PC-3 (cell line): ENCODE data around the gene SERPINA4. TPM values are rescaled to one million over a fixed set of nuclear protein-coding genes. Genes with fewer than 3 reads are reported as not detected.

Experiments used
- ATAC-seq: fragments of 200-7000 bp; cut with Tn5 transposase; 2 replicates; pipeline ENCODE4 v1.9.1; 2020; ENCODE audit warnings: mild to moderate bottlenecking, moderate library complexity
- BruUV-seq: library from RNA; stranded (reverse); fragments of 400-500 nt; replicated peaks from 2 replicates; lab custom pipeline; 2021; lab: Mats Ljungman, UMichigan
- CTCF ChIA-PET: fragments of 300-600 bp; sonication (Branson Sonifier 250); formaldehyde crosslinking; loops from one replicate; lab custom pipeline; 2022; ENCODE audit warnings: antibody characterized with exemption; lab: Charles Lee
- POLR2A ChIA-PET: fragments of 300-600 bp; sonication (Branson Sonifier 250); formaldehyde crosslinking; loops from one replicate; lab custom pipeline; 2022; ENCODE audit warnings: antibody characterized with exemption; ENCODE audit not compliant: unreplicated experiment; lab: Charles Lee
- DNase-seq: peaks from one replicate; pipeline ENCODE4 v3.0.0-alpha.2; 2015
- H2AFZ ChIP-seq: fragments of 300-600 bp; sonication (generic); 2 replicates; pipeline ENCODE4 v1.6.0; 2016; ENCODE audit warnings: antibody characterized with exemption, low read length
- H3F3A ChIP-seq: fragments of 300-600 bp; sonication (generic); one replicate; pipeline ENCODE4 v1.6.0; 2017; ENCODE audit warnings: antibody characterized with exemption, low read length, control low read depth, mild to moderate bottlenecking; ENCODE audit not compliant: unreplicated experiment
- H3K27ac ChIP-seq: fragments of 300-600 bp; sonication (generic); 2 replicates; pipeline ENCODE4 v1.5.1; 2016; ENCODE audit warnings: mild to moderate bottlenecking, low read length
- H3K27me3 ChIP-seq: fragments of 300-600 bp; sonication (generic); 2 replicates; pipeline ENCODE4 v1.6.1; 2016; ENCODE audit warnings: low read length, mixed read lengths
- H3K36me3 ChIP-seq: fragments of 300-600 bp; sonication (generic); 2 replicates; pipeline ENCODE4 v1.6.1; 2016; ENCODE audit warnings: low read depth, mixed run types, low read length, mixed read lengths
- H3K4me1 ChIP-seq: fragments of 300-600 bp; sonication (generic); 2 replicates; pipeline ENCODE4 v1.5.1; 2016; ENCODE audit warnings: low read length; ENCODE audit not compliant: insufficient read depth
- H3K4me2 ChIP-seq: fragments of 300-600 bp; sonication (generic); 2 replicates; pipeline ENCODE4 v1.6.0; 2016; ENCODE audit warnings: low read length
- H3K4me3 ChIP-seq: fragments of 300-600 bp; sonication (generic); 2 replicates; pipeline ENCODE4 v1.5.1; 2016; ENCODE audit warnings: mild to moderate bottlenecking, low read length, mixed read lengths
- H3K79me2 ChIP-seq: fragments of 300-600 bp; sonication (generic); 2 replicates; pipeline ENCODE4 v1.6.1; 2017; ENCODE audit warnings: low read length, mixed read lengths
- H3K9ac ChIP-seq: fragments of 300-600 bp; sonication (generic); 2 replicates; pipeline ENCODE4 v1.6.0; 2016; ENCODE audit warnings: mild to moderate bottlenecking, low read length
- H3K9me2 ChIP-seq: fragments of 300-600 bp; sonication (generic); replicated peaks from 2 replicates; pipeline ENCODE4 v1.6.1; 2016; ENCODE audit warnings: mixed run types, low read length, mixed read lengths
- H3K9me3 ChIP-seq: fragments of 300-600 bp; sonication (generic); 2 replicates; pipeline ENCODE4 v1.6.1; 2016; ENCODE audit warnings: low read length, mixed read lengths
- H4K20me1 ChIP-seq: fragments of 300-600 bp; sonication (generic); 2 replicates; pipeline ENCODE4 v1.6.1; 2016; ENCODE audit warnings: low read length, mixed read lengths
- CTCF ChIP-seq: fragments of 300-600 bp; sonication (generic); conservative IDR thresholded peaks from 2 replicates; pipeline ENCODE4 v1.5.1; 2017; ENCODE audit warnings: antibody characterized with exemption, low read depth, mild to moderate bottlenecking, low read length
- EZH2 ChIP-seq: fragments of 300-600 bp; sonication (generic); IDR thresholded peaks from one replicate; pipeline ENCODE4 v1.6.1; 2017; ENCODE audit warnings: antibody characterized with exemption, mild to moderate bottlenecking, low read length; ENCODE audit not compliant: unreplicated experiment
- EZH2phosphoT487 ChIP-seq: fragments of 300-600 bp; sonication (generic); IDR thresholded peaks from 2 replicates; pipeline ENCODE4 v1.6.1; 2018; ENCODE audit warnings: mild to moderate bottlenecking, antibody characterized with exemption, low read length, borderline replicate concordance
- intact Hi-C: fragments of 100-400 bp; cut with micrococcal nuclease; formaldehyde crosslinking; loops from 2 replicates; pipeline ENCODE4 v1.9.0; 2023
- total RNA-seq: library from RNA; depleted of rRNA; stranded (reverse); fragments of >200 nt; gene quantifications from 2 replicates; pipeline ENCODE4 v1.2.3, GENCODE V29; 2014

SERPINA4 gene
- total RNA-seq, 1 experiment from 2014 or later: not detected

DNA sequence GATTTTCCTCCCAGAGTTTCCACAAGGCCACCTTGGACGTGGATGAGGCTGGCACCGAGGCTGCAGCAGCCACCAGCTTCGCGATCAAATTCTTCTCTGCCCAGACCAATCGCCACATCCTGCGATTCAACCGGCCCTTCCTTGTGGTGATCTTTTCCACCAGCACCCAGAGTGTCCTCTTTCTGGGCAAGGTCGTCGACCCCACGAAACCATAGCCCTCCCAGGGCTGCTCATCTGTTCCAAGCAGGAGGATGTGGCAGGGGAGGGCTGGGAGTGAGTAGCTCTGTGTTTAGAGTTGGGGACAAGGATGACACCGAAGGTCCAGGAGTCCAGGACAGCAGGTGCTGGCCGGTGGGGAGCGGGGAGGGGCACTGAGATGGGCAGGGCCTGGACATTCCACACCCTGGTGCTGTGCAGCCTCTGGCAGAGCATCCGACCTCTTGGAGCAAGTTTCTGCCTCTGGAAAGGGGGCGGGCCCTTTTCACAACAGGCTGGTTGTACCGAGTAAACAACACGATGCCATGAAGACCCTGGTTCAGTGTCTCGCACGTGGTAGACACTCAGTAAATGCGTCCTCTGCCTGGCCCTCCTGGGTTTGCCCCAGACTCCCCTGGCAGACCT, 8.2 kb downstream of the SERPINA4 start:
- H3K4me1 ChIP-seq: no peaks in the 10 kb centered on the region
- no peak overlapping the region for H2AFZ ChIP-seq
- no peaks in the 10 kb centered on the region for H4K20me1 ChIP-seq
- no peak overlapping the region for H3K4me2 ChIP-seq
- ChIA-PET POLR2A (no interaction called here), CTCF (no interaction called here)
- TF ChIP-seq CTCF (no peak), EZH2phosphoT487 (no peak), EZH2 (no peak)
- no peaks in the 10 kb centered on the region for H3K79me2 ChIP-seq
- H3F3A ChIP-seq: no peaks in the 10 kb centered on the region
- H3K4me3 ChIP-seq: no peak overlapping the region
- no peak overlapping the region for H3K27ac ChIP-seq
- DNase-seq (no peak), ATAC-seq (no peak)
- no peaks in the 10 kb centered on the region for H3K27me3 ChIP-seq
- no peak overlapping the region for H3K9ac ChIP-seq
- intact Hi-C loops: no loop called here
- H3K9me2 ChIP-seq: no peaks in the 10 kb centered on the region
- H3K36me3 ChIP-seq: no peaks in the 10 kb centered on the region
- H3K9me3 ChIP-seq: no peaks in the 10 kb centered on the region
- no TSS peak for BruUV-seq

GRCh38 chr14:94570002-94570400, 8.8 kb downstream of the SERPINA4 start:
- Histone ChIP-seq H3K9me3 (no peaks in the 10 kb centered on the region), H3K4me2 (no peak overlapping the region), H3K36me3 (no peaks in the 10 kb centered on the region), H3K79me2 (no peaks in the 10 kb centered on the region), H3F3A (no peaks in the 10 kb centered on the region), H3K4me3 (no peak overlapping the region), H3K9ac (no peak overlapping the region), H3K27ac (no peak overlapping the region), H3K9me2 (no peaks in the 10 kb centered on the region), H4K20me1 (no peaks in the 10 kb centered on the region), H3K4me1 (no peaks in the 10 kb centered on the region), H3K27me3 (no peaks in the 10 kb centered on the region), H2AFZ (no peak overlapping the region)
- ChIA-PET POLR2A (no interaction called here), CTCF (no interaction called here)
- TF ChIP-seq CTCF (no peak), EZH2phosphoT487 (no peak), EZH2 (no peak)
- ATAC-seq (no peak), DNase-seq (no peak)
- intact Hi-C loops: no loop called here
- BruUV-seq: no TSS peak

- Histone ChIP-seq H3K27me3 (no peaks in the 10 kb centered on the region), H3K27ac (no peak overlapping the region), H3K4me2 (no peak overlapping the region), H2AFZ (no peak overlapping the region), H3F3A (no peaks in the 10 kb centered on the region), H3K9me3 (no peaks in the 10 kb centered on the region), H3K9ac (no peak overlapping the region), H3K79me2 (no peaks in the 10 kb centered on the region), H3K36me3 (no peaks in the 10 kb centered on the region), H4K20me1 (no peaks in the 10 kb centered on the region), H3K4me1 (no peaks in the 10 kb centered on the region), H3K9me2 (no peaks in the 10 kb centered on the region), H3K4me3 (no peak overlapping the region)
- DNase-seq (no peak), ATAC-seq (no peak)
- intact Hi-C loops: no loop called here
- BruUV-seq: no TSS peak
- POLR2A ChIA-PET: no interaction called here
- no peak for TF ChIP-seq CTCF
- TF ChIP-seq EZH2: no peak
- TF ChIP-seq EZH2phosphoT487: no peak
- CTCF ChIA-PET: no interaction called here
These were observed 9.2 kb downstream of the SERPINA4 start for GRCh38 chr14:94570440-94570839.
